GM21423 (cell line): ENCODE results near the gene P2RY14.
A peak's percentile ranks its signal among the peaks of the same experiment; 100 is the strongest.
"Not testable (repeated sequence)": the region's sequence is repeated elsewhere in the genome, so short reads cannot be mapped to it uniquely, and the experiment has no call there.

ENCODE experiments used
- ATAC-seq: cut with Tn5 transposase; IDR thresholded peaks from one replicate; pipeline ENCODE4 v1.9.1; 2021; ENCODE audit warnings: mild to moderate bottlenecking, moderate library complexity; ENCODE audit not compliant: unreplicated experiment

Gene P2RY14

DNA sequence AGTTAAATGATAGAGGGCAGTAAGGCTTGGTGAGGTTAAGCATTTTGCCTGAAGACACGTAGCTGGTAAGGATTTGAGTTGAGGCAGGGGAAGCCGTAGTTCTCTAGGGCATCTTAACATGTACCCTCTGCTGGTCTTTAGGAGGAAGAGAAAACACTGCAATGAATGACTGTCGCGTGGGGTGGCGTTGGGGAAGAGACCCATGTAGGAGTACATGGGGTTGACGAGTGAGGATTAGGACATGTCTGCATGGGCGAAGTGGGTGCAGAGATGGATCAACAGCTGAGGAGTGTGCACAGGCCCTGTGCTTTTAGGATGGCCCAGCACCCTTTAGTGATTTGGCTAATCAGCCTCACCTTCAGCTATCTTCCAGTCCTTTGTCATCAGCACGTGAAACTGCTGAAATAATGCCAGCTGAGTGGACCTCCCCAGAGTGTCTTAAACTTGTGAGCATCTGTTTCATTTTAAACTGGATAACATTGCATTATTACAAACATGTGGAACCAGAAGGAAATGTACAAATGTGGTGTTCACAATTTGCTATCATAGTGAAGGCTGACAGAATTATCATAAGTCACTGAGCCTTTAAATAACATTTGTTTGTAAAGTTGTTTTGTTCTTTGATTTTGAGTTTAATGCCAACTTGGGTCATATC is 15.3 kb downstream of the P2RY14 start:
- ATAC-seq, result no peak

- no peak for ATAC-seq
These were observed 18.7 kb downstream of the P2RY14 start for GRCh38 chr3:151259664-151260063.

- ATAC-seq, result no peak
These were observed 21.6 kb downstream of the P2RY14 start for GRCh38 chr3:151256749-151257148.

DNA sequence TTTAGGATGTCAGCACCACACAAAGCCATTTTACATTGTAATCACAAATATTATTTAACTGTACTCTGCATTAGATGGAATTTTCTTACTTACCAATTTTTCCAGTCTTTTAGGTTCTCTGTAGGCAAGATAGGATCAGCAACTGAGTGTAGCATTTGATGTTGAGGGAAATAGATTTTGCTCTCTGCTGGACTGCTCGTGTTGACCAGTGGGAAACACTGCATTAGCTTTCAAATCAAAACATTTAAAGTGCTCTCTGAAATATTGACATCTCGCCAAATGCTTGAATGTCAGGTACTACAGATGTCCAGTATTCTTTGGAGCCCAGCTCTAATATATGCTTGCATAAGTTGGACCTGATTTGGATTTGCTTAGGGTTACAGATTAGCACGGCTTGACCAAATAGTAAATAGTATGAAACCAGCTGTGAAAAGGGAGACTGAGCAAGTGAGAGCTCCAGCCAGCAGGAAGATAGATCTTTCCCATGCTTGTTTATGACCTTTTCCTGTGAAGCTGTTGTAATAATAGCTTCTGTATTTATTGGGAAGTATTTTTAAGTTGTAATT is 29.5 kb downstream of the P2RY14 start:
- ATAC-seq, result no peak

GRCh38 chr3:151242006-151242405 is 36.3 kb downstream of the P2RY14 start:
- not testable (repeated sequence) for ATAC-seq

DNA sequence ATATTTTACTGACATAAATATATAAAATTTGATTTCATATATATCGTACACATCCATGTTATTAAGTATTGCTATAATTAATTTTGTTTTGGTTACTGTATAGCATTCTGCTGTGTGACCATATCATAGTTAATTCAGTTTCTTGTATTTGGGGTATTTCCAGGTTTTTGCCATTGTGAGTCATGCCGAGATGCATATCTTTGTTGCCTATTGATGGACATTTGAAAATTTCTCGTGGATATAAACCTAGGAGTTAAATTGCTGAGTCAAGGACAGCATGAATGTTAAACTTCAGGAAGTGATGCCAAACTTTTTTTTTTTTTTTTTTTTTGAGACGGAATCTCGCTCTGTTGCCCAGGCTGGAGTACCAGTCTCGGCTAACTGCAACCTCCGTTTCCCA is 41.6 kb downstream of the P2RY14 start:
- no peak for ATAC-seq

- ATAC-seq, result no peak
These were observed 42.0 kb downstream of the P2RY14 start for GRCh38 chr3:151236316-151236715.

- no peak for ATAC-seq
These were observed 43.5 kb downstream of the P2RY14 start for GRCh38 chr3:151234825-151235224.

- no peak for ATAC-seq
These were observed 45.4 kb downstream of the P2RY14 start for GRCh38 chr3:151232991-151233390.

- ATAC-seq, result not testable (repeated sequence)
These were observed 45.9 kb downstream of the P2RY14 start for GRCh38 chr3:151232403-151232802.

GRCh38 chr3:151230646-151231045 is 47.7 kb downstream of the P2RY14 start:
- ATAC-seq, result peak; percentile 41

DNA sequence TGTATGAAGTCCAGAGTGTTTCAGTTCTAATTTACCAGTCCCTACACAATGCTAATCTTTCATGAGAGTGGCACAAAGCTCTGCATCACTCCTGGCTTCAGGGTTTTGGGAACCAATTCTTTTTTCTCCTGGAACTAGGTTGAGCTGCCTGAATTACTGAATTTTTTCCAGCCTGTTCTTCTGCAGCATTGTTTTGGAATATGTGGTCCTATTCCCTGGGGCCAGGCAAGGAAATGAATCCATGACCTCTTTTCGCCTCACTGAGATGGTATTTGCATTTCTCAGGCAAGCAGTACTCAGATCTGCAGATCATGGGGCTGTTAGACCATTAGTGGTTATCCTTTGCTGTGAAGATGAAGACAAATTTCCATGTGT is 49.7 kb downstream of the P2RY14 start:
- ATAC-seq, result peak; percentile 30

DNA sequence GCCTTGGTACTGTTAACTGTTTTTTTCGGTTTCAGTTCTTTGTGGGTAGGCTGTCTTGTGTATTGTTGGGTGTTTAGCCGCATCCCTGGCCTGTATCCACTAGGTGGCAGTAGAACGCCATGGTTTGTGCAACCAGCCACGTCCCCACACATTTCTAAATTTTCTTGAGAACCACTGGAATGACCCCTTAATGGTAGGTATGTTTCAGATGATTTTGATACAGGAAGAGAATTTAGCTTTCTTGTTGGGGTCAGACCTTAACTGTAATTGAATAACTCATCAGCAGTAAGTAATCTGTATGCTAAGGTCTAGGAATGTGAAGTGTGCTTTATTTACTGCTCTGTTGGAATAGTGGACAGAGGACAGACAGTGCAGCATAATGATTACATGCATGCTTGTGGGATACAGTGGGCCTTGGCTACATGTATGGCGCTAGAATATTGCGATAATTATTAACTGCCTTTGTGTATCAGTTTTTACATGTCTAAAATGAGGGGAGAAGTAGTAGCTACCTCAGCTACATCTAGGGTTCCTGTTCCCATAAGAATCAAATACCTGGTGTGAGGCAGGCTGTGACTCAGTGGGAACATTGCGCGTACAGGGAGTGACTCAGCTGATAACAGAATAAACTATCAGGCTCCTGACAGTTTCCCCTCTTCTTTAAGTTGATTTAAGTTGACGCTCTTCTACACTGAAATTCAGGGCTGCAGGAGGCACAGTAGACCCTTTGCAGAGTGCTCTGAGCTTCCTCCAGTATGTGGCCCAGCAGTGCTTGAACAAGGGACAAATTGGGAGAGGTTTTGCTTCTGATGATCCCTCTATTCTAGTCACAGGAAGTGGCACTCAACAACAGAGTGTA is 50.3 kb downstream of the P2RY14 start:
- ATAC-seq, result peak; percentile 81

- peak; percentile 27 for ATAC-seq
These were observed 51.0 kb downstream of the P2RY14 start for GRCh38 chr3:151227266-151227806.

GRCh38 chr3:151226825-151227224 is 51.5 kb downstream of the P2RY14 start:
- ATAC-seq, result no peak

GRCh38 chr3:151226088-151226563 is 52.2 kb downstream of the P2RY14 start:
- no peak for ATAC-seq

- no peak for ATAC-seq
These were observed 53.0 kb downstream of the P2RY14 start for GRCh38 chr3:151225040-151225975.

DNA sequence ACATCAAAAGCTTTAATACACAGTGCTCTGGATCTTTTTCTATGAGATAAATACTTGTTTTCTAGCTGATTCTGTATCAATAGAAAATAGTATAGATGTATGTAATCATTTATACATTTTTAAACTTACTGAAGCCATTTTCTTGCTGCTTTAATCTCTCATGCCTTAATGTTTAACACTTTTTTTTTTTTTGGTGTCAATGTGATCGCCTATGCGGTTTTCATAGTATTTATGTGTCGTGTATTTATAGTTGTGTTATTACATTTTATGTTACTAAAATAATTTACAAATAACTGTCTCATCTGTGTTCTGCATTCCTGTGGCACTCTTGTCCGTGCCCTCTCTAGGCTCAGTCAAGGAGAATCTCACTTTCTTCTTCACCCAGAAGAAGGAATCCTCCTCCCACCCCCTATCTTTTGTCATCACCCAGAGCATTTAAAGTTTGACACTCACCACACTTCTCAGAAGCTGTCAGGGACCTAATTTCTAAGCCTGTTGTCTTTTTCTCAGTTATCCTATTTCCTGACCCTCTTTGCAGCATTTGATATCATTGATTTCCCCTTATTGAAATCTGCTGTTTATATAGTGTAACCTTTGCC is 54.0 kb downstream of the P2RY14 start:
- ATAC-seq, result no peak

GRCh38 chr3:151219056-151219455 is 59.3 kb downstream of the P2RY14 start:
- no peak for ATAC-seq

- no peak for ATAC-seq
These were observed 60.2 kb downstream of the P2RY14 start for GRCh38 chr3:151218136-151218535.
